Endothelial cell (in vitro differentiated cells): Measurements from ENCODE around the gene TPD52L1. TPM values are rescaled to one million over a fixed set of nuclear protein-coding genes. Genes with fewer than 3 reads are reported as not detected.

Experiments used
- DNase-seq: peaks from one replicate; pipeline ENCODE4 v3.0.0; 2021; ENCODE audit warnings: low spot score
- H3K27ac Mint-ChIP-seq: one replicate; pipeline ENCODE4 v1.8.0; 2021; ENCODE audit warnings: mixed read lengths, inconsistent platforms; ENCODE audit not compliant: unreplicated experiment
- H3K27me3 Mint-ChIP-seq: one replicate; pipeline ENCODE4 v1.8.0; 2021; ENCODE audit warnings: mild to moderate bottlenecking, moderate library complexity, mixed read lengths, inconsistent platforms; ENCODE audit not compliant: unreplicated experiment
- H3K36me3 Mint-ChIP-seq: one replicate; pipeline ENCODE4 v1.8.0; 2021; ENCODE audit warnings: mild to moderate bottlenecking, low read depth, mixed read lengths, inconsistent platforms; ENCODE audit not compliant: unreplicated experiment
- H3K4me1 Mint-ChIP-seq: one replicate; pipeline ENCODE4 v1.8.0; 2021; ENCODE audit warnings: mild to moderate bottlenecking, mixed read lengths, inconsistent platforms; ENCODE audit not compliant: unreplicated experiment
- H3K4me3 Mint-ChIP-seq: one replicate; pipeline ENCODE4 v1.8.0; 2021; ENCODE audit warnings: mild to moderate bottlenecking, mixed read lengths, inconsistent platforms; ENCODE audit not compliant: unreplicated experiment
- H3K9me3 Mint-ChIP-seq: one replicate; pipeline ENCODE4 v1.8.0; 2021; ENCODE audit warnings: mixed read lengths, inconsistent platforms; ENCODE audit not compliant: unreplicated experiment
- total RNA-seq: library from RNA; stranded (reverse); fragmentation: NEBNext Ultra II Directional; extraction: Animal tissue kit (Norgen Biotek cat#: 25700); gene quantifications from one replicate; pipeline ENCODE4 v1.2.1, GENCODE V29; 2021; ENCODE audit not compliant: unreplicated experiment
- TF ChIP-seq, protein P1 (sequence below): fragments of 200-600 bp; sonication (generic); IDR thresholded peaks from one replicate; pipeline ENCODE4 v1.5.0; 2021; ENCODE audit warnings: antibody characterized with exemption; ENCODE audit not compliant: unreplicated experiment

TPD52L1 gene
- total RNA-seq, 1 donor from 2014 or later: 118 TPM

DNA sequence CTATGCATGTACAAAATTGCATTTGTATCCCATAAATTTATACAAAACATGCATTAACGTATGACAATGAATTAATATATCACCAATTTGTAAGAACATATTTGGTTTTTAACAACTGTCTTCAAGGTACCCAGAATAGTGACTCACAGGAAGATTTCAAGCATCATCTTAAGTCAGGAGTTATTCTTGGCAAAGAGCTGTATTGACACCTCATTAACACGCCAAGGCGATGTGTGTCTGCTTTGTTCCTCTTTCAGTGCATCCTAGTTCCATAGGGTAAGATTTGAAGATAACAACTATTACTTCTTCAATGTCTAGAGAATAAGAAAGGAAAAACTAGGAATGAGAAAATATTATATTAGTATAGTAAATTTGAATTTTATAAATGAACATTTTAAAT lies 35.8 kb upstream of the TPD52L1 start:
- H3K27ac Mint-ChIP-seq: no peak overlapping the region
- H3K4me1 Mint-ChIP-seq: no peaks in the 10 kb centered on the region
- no peak for DNase-seq
- no peak overlapping the region for H3K4me3 Mint-ChIP-seq
- H3K9me3 Mint-ChIP-seq: no peaks in the 10 kb centered on the region
- TF ChIP-seq, protein P1, sequence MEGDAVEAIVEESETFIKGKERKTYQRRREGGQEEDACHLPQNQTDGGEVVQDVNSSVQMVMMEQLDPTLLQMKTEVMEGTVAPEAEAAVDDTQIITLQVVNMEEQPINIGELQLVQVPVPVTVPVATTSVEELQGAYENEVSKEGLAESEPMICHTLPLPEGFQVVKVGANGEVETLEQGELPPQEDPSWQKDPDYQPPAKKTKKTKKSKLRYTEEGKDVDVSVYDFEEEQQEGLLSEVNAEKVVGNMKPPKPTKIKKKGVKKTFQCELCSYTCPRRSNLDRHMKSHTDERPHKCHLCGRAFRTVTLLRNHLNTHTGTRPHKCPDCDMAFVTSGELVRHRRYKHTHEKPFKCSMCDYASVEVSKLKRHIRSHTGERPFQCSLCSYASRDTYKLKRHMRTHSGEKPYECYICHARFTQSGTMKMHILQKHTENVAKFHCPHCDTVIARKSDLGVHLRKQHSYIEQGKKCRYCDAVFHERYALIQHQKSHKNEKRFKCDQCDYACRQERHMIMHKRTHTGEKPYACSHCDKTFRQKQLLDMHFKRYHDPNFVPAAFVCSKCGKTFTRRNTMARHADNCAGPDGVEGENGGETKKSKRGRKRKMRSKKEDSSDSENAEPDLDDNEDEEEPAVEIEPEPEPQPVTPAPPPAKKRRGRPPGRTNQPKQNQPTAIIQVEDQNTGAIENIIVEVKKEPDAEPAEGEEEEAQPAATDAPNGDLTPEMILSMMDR: no peak
- H3K36me3 Mint-ChIP-seq: no peaks in the 10 kb centered on the region
- H3K27me3 Mint-ChIP-seq: no peaks in the 10 kb centered on the region

DNA sequence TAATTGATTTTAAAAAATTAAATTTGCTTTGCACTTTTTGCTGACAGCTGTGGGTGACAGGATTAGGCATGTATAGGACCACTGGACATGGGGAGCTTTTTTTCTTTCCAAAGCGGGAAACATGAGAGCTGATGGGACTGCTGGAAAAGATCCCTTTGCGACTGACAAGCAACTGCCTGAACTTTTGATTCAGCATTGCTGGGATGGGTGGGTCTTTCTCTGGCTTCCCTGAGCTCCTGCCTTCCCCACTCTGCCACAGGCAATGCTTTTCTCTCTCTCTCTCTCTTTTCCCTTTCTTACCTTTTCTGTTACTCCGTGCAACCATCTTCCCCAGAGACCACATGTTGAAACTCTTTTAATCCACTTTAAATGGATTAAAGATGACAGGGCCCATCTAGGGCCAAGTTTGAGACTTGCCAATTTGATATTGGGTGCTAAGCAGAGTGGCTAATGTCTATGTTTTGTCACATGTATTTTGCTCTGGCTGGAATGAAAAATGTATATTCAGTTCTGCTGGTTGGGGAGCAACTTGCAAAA lies 33.5 kb upstream of the TPD52L1 start:
- peaks cover 2% of the 10 kb centered on the region for H3K9me3 Mint-ChIP-seq
- no peaks in the 10 kb centered on the region for H3K27me3 Mint-ChIP-seq
- H3K4me1 Mint-ChIP-seq: peaks cover 4% of the 10 kb centered on the region
- H3K27ac Mint-ChIP-seq: no peak overlapping the region
- H3K4me3 Mint-ChIP-seq: no peak overlapping the region
- no peak for DNase-seq
- TF ChIP-seq, protein P1: no peak
- H3K36me3 Mint-ChIP-seq: peaks cover 4% of the 10 kb centered on the region

DNA sequence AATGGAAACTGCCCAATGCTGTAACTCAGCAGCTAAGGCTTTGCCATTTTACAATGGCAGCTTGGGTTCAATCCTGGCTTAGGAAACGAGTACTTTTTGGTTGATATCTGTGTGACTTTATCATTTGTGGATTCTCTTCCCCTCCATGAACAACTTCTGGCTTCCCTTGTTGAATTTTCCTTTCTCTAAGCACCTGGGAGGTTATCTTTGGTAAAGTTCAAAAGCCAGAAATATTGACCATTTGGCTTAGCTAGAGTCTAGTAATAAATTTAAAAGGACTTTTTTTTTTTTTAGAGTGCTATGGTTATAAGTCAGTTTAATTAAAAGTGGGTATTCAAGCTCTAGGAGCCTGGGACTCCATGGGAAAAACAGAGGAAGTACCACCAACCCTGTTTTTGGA lies 31.7 kb upstream of the TPD52L1 start:
- DNase-seq: no peak
- TF ChIP-seq, protein P1: no peak
- peaks cover 7% of the 10 kb centered on the region for H3K9me3 Mint-ChIP-seq
- no peak overlapping the region for H3K4me3 Mint-ChIP-seq
- peaks cover 4% of the 10 kb centered on the region for H3K4me1 Mint-ChIP-seq
- peaks cover 3% of the 10 kb centered on the region for H3K27me3 Mint-ChIP-seq
- H3K27ac Mint-ChIP-seq: no peak overlapping the region
- peaks cover 8% of the 10 kb centered on the region for H3K36me3 Mint-ChIP-seq

DNA sequence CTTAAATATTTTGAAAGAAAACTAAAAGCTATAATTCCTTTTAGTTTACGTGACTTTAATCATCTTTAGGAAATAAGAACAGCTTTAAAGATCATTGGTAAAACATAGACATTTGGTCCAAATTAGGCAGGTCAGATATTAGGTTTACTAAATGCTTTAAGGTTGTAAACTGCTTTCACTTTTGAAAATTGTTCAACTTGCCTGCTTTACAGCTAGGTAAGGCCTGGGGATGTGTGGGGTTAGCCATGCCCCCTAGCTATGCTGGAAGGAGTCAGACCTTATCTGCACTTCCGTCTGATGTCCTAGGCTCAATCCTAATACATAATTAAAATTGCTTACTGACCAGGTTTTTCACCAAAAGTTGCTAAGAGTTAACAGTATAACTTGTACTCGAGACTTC lies 30.5 kb upstream of the TPD52L1 start:
- H3K9me3 Mint-ChIP-seq: peaks cover 7% of the 10 kb centered on the region
- peaks cover 8% of the 10 kb centered on the region for H3K36me3 Mint-ChIP-seq
- peaks cover 3% of the 10 kb centered on the region for H3K27me3 Mint-ChIP-seq
- no peak for DNase-seq
- H3K27ac Mint-ChIP-seq: no peak overlapping the region
- H3K4me1 Mint-ChIP-seq: peaks cover 4% of the 10 kb centered on the region
- TF ChIP-seq, protein P1: no peak
- no peak overlapping the region for H3K4me3 Mint-ChIP-seq

DNA sequence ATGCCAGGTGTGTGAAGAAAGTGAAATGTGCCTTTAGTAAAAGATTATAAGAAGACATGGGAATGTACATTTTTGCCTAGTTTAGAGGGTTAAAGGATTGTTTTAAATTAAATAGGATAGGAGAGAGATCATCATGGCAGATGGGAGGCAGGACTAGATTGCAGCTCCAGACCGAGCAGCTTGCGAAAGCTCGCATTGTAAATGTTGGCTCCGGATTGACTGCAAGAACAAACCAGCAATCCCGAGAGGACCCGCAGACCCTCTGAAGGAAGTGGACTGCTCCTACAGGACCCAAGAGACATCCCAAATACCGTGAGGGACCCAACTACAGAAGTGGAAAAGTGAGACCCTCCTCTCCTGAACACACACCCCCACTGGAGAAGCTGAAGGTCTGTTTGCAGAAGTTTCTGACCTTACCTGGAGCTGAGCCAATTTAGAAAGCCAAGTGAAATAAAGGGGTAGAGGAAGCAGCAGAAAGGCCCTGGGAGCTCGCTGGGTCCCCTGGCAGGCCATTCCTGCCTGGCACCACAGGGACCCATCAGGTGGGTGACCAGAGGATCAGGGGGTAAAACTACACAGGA lies 30.0 kb upstream of the TPD52L1 start:
- H3K4me1 Mint-ChIP-seq: peaks cover 4% of the 10 kb centered on the region
- no peak for DNase-seq
- peaks cover 7% of the 10 kb centered on the region for H3K9me3 Mint-ChIP-seq
- peaks cover 8% of the 10 kb centered on the region for H3K36me3 Mint-ChIP-seq
- no peak overlapping the region for H3K27ac Mint-ChIP-seq
- H3K4me3 Mint-ChIP-seq: no peak overlapping the region
- peaks cover 3% of the 10 kb centered on the region for H3K27me3 Mint-ChIP-seq
- TF ChIP-seq, protein P1: no peak
